Activated T-helper 1 cell treated with Interleukin-2 at 50 U/mL for 16 hours (primary cell): ENCODE data around the gene WDR13.
"Not testable (repeated sequence)": the region's sequence is repeated elsewhere in the genome, so short reads cannot be mapped to it uniquely, and the experiment has no call there.

Experiments used
- DNase-seq: peaks from one replicate; pipeline ENCODE4 v3.0.0-alpha.2; 2020; ENCODE audit warnings: low read depth

The WDR13 gene

GRCh38 chrX:48595929-48596328, 1.4 kb upstream of the WDR13 start:
- DNase-seq, result no peak

- no peak for DNase-seq
Observed at GRCh38 chrX:48598614-48599013, 1.3 kb downstream of the WDR13 start.

DNA sequence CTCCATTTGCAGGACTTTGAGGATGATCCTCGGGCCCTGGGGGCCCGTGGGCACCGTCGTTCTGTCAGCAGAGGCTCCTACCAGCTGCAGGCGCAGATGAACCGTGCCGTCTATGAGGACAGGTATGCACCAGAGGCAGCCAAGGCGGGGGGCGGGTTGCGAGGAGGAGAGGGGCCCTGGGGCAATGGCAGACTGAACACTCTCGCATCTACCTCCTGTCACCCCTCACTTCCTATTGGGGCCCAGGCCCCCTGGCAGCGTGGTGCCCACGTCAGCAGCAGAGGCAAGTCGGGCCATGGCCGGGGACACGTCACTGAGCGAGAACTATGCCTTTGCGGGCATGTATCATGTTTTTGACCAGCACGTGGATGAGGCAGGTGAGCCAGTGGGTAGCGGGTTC, 2.0 kb downstream of the WDR13 start:
- no peak for DNase-seq

- DNase-seq, result no peak
Observed at GRCh38 chrX:48600226-48600625, 2.9 kb downstream of the WDR13 start.

DNA sequence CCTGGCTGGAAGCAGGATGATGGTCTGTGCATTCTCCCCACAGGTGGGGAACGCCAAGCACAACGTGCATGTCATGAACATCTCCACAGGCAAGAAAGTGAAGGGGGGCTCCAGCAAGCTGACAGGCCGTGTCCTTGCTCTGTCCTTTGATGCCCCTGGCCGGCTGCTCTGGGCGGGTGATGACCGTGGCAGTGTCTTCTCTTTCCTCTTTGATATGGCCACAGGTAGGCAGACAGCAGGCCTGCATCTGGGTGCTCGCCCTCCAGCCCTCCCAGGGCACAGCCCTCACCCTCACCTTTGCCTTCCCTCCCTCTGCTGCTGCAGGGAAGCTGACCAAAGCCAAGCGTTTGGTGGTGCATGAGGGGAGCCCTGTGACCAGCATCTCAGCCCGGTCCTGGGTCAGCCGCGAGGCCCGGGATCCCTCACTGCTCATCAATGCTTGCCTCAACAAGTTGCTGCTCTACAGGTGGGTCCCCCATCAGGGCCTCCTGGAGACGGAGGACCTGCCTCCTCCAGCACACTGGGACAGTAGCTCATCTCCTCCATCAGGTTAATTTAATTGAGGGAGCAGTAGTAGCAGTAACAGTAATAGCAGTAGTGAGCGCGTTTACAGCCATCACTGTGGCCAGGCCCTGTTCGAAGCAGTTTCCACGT, 4.6 kb downstream of the WDR13 start:
- no peak for DNase-seq

DNA sequence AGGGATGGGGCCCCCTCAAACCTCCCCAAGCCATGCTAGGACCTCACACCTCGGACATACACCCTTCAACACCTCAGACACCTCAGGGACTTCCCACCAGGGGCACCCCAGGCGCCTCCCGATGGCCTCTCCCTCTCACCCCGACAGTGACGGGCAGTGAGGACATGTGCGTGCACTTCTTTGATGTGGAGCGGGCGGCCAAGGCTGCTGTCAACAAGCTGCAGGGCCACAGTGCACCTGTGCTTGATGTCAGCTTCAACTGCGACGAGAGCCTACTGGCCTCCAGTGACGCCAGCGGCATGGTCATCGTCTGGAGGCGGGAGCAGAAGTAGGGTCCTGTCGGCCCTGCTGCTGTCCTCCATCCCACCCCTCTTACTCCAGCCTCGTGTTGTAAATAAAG, 7.4 kb downstream of the WDR13 start:
- no peak for DNase-seq

GRCh38 chrX:48606091-48606490, 8.8 kb downstream of the WDR13 start:
- DNase-seq, result no peak

GRCh38 chrX:48611703-48612102, 14.4 kb downstream of the WDR13 start:
- no peak for DNase-seq

GRCh38 chrX:48613502-48614160, 16.3 kb downstream of the WDR13 start:
- DNase-seq, result no peak

GRCh38 chrX:48616576-48616975, 19.3 kb downstream of the WDR13 start:
- DNase-seq, result no peak

DNA sequence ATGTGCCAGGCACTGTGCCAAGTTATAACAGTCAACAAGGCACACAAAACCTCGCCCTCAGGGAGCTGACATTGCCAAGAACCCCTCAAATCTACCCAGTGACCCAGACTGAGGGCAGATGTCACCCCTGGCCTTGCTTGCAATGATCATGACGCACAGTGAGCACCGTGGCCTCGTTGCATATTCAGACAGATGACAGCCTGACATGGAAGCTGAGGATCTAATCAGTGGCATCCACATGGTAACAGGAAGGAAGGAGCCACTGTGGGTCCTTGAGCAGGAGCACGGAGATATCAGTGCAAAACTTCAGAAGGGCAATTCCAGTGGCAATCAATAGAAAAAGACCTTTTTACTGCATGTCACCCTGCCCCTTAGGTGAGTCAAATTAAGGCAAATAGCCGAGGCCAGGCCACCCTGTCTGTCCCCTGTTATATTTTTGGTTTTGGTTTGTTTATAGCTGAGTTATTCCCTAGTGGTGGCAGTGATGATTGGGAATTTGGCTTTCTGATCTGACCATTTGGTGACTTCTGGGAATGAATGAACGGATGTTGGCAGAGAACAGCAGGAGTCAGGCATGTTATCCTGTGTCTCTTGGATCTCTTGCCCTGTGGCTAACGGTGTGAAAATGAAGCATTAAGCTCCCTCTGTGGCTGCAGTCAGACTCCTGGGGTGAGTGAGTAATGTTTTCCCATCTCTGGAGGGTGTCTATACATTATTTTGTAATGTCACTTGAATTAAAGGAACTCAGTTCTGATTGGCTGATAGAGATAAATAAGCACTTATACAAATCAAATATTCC, 20.4 kb downstream of the WDR13 start:
- no peak for DNase-seq

- no peak for DNase-seq
Observed at GRCh38 chrX:48626401-48627298, 29.4 kb downstream of the WDR13 start.

- DNase-seq, result peak; percentile 38
Observed at GRCh38 chrX:48631376-48632090, 34.2 kb downstream of the WDR13 start.

DNA sequence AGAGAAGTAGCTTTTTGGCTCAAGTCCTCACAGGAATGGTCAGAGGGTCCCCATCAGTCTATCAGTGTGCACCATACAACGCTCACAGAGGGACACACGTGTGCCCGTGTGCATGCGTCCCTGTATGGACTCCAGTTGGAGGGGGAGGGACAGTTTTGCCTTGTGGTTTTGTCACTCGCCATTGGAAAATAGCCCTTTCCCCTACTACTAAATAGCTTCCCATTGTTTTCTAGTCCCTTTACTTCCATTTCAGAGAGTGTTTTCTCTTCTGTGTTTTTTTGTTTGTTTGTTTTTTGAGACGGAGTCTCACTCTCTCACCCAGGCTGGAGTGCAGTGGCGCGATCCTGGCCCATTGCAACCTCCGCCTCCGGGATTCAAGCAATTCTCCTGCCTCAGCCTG, 34.9 kb downstream of the WDR13 start:
- DNase-seq, result no peak

DNA sequence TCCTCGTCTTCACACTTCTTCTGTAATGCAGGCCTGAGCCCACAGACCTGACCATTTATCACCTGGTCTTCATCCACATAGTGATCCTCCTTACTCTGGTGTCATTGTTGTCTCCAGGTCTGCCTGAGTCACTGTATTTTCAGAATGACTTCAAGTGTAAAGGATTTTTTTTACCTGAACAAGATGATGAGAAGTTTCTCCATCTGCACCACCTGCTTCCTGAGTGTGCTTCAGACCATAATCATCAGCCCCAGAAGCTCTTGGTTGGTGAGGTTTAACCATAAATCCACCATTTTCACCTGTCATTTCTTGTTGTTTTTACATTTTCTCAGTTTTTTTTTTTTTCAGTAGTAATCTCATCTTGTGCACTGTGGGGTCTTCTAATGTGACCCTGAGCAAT, 39.0 kb downstream of the WDR13 start:
- no peak for DNase-seq

- no peak for DNase-seq
Observed at GRCh38 chrX:48636776-48637175, 39.5 kb downstream of the WDR13 start.

DNA sequence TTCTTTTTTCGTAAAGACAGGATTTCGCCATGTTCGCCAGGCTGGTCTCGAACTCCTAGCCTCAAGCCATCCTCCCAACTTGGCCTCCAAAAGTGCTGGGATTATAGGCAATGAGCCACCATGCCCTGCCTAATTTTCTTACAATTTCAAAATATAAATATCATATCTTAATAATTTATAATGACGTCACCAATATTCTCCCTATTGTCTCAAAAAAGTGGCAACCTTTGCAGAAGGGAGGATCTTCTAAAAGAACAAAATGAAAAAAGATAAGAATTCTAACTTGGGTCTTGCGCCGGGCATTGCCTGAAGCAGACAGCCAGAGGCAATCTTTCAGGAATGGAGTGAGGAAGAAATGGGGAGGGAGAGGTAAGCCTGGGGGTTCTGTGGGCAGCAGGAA, 48.4 kb downstream of the WDR13 start:
- DNase-seq, result no peak

DNA sequence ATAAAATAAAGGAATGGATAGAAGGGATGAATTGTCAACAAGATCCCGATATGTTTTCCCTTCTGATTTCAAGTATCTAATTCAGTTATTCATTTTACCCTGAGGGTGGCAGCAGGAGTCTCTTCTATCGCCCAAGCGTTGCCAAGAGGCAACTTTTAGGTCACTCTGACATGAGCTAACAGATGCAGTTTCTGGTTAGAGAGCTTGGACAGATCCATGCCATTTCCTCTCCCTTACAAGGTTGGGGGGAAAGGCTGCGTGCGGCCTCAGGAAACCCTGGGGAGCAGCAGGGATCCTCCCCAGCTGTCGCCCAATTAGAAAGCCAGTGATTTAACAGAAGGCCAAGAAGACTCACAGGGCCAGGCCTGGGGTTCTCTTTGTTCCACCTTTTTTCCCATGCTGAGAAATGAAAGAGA, 51.1 kb downstream of the WDR13 start:
- peak; percentile 6 for DNase-seq

- no peak for DNase-seq
Observed at GRCh38 chrX:48649102-48649501, 51.8 kb downstream of the WDR13 start.

- DNase-seq, result not testable (repeated sequence)
Observed at GRCh38 chrX:48652055-48652579, 54.8 kb downstream of the WDR13 start.

DNA sequence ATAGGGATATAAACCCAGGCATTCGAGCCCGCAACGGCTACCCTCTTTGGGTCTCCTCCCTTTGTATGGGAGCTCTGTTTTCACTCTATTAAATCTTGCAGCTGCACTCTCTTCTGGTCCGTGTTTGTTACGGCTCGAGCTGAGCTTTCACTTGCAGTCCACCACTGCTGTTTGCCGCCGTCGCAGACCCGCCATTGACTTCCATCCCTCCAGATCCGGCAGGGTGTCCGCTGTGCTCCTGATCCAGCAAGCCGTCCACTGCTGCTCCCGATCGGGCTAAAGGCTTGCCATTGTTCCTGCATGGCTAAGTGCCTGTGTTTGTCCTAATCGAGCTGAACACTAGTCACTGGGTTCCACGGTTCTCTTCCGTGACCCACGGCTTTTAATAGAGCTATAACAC, 57.5 kb downstream of the WDR13 start:
- not testable (repeated sequence) for DNase-seq
